ENCODE results near the gene GALNTL6. TPM values are rescaled to one million over a fixed set of nuclear protein-coding genes. Genes with fewer than 3 reads are reported as not detected.
A peak's percentile ranks its signal among the peaks of the same experiment; 100 is the strongest.

GALNTL6 gene
- total RNA-seq, 1 donor, result not detected

DNA sequence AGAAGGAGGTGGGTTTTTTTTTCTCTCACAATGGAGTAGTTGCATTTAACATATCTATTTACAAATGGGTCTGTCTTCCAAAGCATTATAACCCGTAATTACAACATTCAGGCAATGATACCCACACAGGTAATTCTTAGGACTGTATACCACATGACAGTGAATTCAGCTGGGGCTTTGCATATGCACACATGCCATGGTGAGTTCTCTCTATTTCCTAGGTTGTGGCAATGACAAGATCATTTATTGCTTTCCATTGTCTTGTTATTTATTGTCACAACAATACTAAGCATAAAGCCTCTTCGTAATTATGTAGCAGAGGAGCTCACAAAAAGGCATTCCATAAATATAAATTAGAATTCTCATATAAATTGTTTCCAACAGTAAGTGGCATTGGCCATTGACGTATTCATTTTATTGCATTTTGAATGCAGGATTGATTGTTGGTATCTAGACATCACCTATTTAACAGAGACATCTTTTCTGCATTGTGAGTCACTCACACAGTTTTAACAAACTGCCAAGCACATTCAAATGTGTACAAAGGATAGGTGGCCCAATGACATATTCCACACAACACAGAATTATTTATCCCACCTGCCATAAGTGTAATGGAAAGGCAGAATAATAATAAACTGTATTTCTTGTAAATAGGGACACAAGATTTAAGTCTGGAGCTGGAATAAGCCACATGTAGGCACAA, 964.7 kb downstream of the GALNTL6 start:
- no peak overlapping the region for H3K4me3 ChIP-seq (ENCODE audit: low read depth, low read length)
- DNase-seq (ENCODE audit: low read depth), result no peak
- TF ChIP-seq, protein P1, sequence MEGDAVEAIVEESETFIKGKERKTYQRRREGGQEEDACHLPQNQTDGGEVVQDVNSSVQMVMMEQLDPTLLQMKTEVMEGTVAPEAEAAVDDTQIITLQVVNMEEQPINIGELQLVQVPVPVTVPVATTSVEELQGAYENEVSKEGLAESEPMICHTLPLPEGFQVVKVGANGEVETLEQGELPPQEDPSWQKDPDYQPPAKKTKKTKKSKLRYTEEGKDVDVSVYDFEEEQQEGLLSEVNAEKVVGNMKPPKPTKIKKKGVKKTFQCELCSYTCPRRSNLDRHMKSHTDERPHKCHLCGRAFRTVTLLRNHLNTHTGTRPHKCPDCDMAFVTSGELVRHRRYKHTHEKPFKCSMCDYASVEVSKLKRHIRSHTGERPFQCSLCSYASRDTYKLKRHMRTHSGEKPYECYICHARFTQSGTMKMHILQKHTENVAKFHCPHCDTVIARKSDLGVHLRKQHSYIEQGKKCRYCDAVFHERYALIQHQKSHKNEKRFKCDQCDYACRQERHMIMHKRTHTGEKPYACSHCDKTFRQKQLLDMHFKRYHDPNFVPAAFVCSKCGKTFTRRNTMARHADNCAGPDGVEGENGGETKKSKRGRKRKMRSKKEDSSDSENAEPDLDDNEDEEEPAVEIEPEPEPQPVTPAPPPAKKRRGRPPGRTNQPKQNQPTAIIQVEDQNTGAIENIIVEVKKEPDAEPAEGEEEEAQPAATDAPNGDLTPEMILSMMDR (IDR thresholded peaks at IDR 0.05; ENCODE audit: insufficient read depth, low read length), result no peak

DNA sequence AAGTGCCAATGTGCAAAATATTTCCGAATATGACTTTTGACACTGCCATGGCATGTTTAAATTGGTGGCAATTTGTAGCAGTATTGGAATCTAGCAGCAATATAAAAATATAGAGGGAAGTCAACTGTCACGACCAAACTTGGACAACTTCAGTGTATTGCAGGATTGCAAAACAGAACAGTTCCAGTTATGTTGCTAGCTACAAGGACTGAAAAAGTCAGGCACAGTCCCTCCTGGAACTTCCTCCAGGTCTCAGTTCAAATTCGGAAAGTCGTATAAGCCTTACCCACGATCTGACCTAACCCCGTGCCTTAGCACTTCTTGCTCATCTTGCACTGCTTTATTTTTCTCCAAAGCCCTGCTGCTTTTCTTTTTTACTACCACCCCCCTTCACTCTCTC, 965.4 kb downstream of the GALNTL6 start:
- no peak overlapping the region for H3K4me3 ChIP-seq (ENCODE audit: low read depth, low read length)
- TF ChIP-seq, protein P1 (IDR thresholded peaks at IDR 0.05; ENCODE audit: insufficient read depth, low read length), result no peak
- no peak for DNase-seq (ENCODE audit: low read depth)

DNA sequence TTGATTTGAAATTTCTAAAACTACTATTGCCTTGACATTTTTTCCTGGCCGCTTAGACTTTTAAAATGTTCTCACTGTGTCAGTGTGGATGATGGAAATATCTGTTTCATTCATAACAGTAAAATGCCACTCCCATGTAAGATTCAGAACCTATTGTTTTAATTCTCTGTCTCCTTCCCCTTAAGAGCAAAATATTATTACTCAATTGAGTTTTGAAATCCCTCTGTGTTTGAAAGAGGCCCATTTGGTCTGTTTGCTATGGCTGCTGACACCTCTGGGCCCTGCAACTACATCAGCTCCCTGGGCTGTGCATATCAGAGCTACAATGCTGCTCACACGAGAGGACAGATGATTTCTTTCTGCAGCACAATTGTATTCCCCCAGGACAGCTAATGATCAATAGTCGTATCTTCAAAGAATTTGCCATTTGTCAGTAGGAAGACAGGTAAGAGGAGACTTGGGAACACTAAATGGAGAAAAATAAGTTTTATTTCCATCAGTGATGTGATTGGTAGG, 967.4 kb downstream of the GALNTL6 start:
- no peak overlapping the region for H3K4me3 ChIP-seq (ENCODE audit: low read depth, low read length)
- TF ChIP-seq, protein P1 (IDR thresholded peaks at IDR 0.05; ENCODE audit: insufficient read depth, low read length), result no peak
- DNase-seq (ENCODE audit: low read depth), result no peak

DNA sequence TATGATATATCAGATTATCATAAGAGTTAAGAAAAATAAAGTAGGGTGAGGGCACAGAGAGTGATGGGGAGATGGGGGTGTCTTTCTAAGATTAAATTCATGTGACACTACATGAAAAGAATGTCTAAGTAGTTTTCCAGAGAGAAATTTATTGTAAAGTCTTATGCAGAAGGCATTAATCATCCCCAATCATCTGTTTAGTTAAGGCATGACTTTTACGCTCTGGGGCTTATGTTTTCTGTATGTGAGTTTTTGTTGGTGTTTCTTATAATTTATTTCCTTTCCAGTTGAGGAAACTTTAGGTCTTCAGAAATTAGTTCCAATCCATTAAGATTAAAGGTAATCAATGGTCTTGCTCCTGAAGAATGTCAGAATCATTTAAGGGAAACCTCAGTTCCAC, 972.4 kb downstream of the GALNTL6 start:
- DNase-seq (ENCODE audit: low read depth), result peak; percentile 3
- TF ChIP-seq, protein P1 (IDR thresholded peaks at IDR 0.05; ENCODE audit: insufficient read depth, low read length), result no peak
- no peak overlapping the region for H3K4me3 ChIP-seq (ENCODE audit: low read depth, low read length)

DNA sequence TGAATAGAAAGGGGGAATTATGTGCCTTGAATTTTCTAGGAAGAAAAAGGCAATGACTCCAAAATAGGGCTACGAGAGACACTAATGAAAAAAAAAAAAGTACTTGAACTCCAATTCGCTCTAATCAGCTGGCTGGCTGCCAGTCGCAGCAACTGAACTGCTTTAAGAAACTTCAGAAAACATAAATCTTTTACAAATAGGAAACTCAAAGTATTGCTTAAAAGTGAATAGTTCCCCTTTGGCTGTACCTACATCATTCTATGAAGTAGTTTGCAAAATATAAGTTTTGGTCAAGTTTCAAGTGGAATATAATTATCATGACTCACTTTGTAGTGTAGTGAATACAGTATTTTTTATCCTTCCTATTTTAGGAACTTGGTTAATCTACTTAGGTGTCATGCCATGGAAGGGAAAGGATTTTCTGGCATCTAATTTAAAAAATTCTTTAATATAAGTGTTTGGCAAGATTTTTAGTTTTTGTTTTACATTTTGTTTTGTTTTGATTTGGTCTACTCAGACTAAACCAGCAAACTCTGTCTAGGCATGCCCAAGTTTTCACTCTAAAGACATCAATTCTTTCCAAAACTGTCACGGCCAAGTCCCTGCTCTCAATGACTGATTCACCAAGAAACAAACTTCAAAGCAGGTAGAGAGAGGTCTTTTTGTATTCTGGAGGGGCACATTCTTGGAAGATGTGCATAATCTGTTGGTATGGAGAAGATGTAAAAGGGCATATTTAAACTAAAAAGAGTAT, 973.0 kb downstream of the GALNTL6 start:
- TF ChIP-seq, protein P1 (IDR thresholded peaks at IDR 0.05; ENCODE audit: insufficient read depth, low read length), result no peak
- peak; percentile 66 for DNase-seq (ENCODE audit: low read depth)
- no peak overlapping the region for H3K4me3 ChIP-seq (ENCODE audit: low read depth, low read length)

DNA sequence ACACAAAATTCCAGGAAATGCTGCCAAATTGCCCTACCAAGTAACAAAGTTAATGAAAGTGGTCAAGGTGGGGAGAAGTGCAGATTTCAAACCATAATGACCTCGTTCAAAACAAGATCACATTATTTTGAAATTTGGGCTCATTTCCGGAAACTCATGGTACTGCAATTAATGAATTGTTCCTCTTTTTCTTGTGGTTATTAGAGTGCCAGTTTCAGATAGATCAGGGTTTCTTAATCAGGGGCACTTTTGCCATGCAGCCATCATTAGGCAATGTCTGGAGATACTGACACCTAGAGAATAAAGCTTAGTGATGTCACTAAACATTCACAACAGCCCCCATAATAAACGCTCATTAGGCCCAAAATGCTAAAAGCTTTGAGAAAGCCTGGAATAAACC, 973.9 kb downstream of the GALNTL6 start:
- no peak for DNase-seq (ENCODE audit: low read depth)
- TF ChIP-seq, protein P1 (IDR thresholded peaks at IDR 0.05; ENCODE audit: insufficient read depth, low read length), result no peak
- H3K4me3 ChIP-seq (ENCODE audit: low read depth, low read length), result no peak overlapping the region
